Measurements from ENCODE around the gene ATP1B3.
A peak's percentile ranks its signal among the peaks of the same experiment; 100 is the strongest.
"Not testable (repeated sequence)": the region's sequence is repeated elsewhere in the genome, so short reads cannot be mapped to it uniquely, and the experiment has no call there.

ATP1B3 gene

DNA sequence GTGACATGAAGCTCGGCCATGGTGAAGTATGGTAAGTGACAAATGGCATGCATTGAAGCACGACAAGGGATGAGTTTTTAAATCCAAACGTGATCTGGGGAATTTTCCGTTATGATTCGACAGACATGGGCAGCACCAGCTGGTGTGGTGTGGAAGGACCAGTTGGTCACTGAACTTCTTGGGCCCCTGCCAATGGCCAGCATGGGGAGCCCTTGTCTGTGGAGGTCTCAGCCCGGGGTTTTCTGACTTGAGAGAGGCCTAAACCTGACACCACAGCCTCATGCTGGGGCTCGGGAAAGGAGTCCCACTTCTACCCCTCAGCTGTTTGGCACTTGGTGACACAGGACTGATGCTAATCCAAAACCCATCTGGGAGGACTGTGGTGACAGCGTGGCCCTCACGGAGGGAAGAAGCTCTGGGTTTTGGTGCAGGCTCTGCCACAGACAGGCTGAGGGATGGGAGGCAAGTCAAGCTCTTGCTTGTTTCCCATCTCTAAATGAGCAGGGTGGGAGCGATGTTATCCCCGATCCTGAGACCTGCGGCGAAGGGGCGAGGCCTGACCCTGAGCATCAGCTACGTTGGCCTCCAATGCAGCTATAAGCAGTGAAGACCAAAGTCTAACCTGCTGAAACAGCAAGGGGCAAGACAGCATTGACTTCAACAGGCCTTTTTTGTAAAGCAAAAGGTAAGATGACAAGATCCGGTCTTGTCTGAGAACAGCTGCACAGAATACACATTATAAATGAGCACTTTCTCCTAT is 69.5 kb downstream of the ATP1B3 start:
- no peak for DNase-seq (ENCODE audit: low read depth)

DNA sequence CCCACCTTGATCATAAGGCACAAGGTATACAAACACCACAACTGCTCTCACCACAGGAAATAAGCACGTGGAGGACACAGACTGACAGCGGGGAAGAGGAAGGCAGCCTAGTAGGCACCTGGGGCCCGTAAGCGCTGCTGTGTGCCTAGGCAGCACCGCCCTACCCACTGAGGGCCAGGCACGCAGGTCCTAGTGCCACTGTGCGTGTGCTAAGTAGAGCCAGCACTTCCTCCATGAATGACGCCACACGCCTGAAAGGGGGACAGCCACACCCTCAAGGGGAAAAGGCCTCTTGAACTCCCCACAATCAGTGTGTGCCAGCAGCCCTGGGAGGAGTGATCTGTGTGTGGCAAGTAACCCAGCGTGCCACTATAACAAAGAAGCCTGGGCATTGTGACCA is 73.0 kb downstream of the ATP1B3 start:
- DNase-seq (ENCODE audit: low read depth): no peak

DNA sequence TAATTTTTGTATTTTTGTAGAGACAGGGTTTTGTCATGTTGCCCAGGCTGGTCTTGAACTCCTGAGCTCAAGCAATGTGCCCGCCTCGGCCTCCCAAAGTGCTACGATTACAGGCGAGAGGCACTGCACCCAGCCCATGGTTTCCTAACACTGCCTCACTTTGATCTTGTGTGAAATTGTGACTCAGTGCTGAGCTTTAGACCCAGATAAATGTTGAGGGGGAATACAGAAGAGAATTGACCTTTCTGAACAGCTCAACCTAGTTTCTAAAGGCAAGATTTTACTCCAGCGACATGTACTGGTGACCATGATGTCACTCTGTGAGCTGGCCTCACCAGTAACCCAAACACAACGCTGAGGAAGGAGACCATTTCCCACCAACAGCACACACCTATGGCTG is 73.5 kb downstream of the ATP1B3 start:
- no peak for DNase-seq (ENCODE audit: low read depth)

DNA sequence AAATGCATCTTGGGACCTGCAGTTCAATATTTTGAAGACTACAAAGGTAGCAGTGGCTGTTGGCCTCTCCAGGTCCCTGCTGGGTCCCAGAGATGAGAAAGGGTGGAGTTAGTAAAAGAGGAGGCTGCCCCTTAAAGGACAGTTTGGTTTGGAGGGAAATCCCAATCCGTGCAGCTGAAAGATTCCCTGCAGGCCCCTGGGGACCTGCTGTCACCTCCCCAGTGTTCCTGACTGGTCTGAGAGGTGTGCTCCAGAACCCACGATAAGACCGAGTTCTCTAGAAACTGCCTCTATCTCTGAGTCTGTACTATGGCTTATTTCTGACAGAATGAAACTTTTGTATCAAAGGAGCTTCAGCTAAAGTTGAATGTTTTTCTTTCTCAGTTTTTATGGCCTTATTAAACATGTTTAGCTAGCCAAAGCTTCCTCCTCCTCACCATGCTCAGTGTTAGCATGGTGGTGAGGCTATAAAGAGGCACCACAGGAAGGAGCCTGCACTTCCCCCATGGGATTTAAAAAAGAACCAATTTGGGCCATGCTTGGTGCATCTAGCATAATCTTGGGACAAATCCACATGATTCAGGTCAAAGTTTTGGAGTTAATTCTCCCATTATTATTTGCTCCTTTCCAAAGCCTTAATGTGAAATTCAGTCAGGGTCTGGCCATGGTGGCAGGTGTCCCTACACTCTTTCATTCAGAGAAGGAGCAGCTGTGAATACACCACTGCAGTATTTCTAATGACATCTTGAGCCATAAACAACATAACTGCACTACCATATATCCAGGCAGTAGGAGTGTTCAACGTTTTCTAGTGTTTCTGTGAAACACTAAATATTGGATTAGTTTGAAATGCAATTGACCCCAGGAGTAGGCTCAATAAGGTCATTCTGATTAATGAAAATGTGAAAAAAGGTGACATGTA is 74.4 kb downstream of the ATP1B3 start:
- no peak for DNase-seq (ENCODE audit: low read depth)

DNA sequence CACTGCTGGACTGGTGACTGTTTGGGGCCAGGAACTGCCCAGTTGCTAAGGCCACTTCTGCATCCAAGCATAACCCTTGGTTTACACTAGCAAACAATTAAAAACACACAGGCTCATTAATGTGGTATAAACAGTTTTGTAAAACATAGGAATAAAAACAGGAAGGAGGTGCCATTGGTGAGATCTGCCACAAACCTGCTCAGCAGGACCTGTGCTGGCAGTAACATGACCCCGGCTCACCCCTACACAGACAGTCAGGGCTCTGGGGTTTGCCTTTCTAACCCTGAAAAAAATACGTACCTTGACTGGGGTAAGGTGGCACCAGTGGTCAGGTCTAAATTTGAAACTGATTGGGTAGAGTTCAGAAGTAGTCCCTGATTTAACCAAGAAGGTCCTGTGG is 76.2 kb downstream of the ATP1B3 start:
- no peak for DNase-seq (ENCODE audit: low read depth)

DNA sequence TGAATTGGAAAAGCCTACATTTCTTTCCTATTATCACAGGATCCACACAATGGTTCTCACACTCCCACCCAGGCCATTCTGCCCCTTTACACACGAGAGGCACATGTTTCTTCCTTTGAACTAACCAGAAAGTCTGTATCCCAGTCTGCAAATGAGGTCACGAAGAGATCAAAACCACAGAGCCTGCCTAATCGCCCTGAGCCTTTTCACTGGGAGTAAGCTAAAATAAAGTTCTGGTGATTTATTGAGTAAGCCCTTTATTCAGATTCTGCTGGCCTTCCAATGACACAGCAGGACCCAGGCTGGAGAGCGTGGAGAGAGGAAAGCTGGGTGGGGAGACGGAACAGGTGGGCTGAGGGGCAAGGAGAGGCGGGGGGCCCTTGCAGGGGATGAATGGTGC is 78.7 kb downstream of the ATP1B3 start:
- no peak for DNase-seq (ENCODE audit: low read depth)

DNA sequence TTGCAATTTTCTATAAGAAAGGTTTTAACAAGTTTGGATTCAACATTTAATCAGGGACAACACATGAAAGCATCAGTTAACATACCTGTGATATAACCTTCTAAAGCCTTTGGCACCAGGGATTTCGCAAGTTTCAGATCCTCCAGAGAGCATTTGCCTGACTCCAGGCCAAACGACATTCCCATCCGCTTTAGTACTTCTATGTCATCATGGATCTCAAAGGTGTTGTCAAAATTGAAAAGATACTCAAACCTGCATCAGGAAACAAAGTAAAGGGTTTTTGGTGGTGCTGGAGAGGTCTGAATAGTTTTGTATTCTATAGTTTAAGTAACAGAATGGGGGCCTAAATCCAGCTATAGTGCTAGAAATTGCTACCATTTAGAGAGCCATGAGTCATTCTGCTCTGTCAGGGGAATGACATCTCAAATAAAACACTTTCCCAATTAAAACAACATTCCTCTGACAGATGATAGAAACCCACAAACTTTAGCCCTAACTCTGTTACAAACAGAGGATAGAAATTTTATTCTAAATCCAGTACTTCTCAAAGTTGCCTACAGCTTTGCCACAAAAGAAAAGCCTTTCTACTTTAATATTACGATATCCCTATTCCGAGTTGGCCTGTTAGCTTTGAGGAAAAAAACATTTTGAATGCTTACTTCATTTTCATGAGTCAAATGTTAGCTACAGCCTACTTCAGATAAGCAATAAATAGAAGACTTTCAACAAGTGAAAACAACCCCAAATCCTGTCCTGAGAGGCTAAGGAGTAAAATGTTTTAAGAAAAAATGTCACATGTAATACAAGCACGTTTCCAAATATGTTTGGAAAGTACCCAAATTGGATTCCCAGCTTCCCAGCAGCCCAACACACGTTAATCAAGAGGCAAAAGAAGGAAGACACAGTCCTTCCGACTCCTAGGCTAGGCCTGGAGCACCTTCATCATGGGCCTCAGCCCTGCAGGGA is 83.4 kb downstream of the ATP1B3 start:
- DNase-seq (ENCODE audit: low read depth): peak; percentile 83

DNA sequence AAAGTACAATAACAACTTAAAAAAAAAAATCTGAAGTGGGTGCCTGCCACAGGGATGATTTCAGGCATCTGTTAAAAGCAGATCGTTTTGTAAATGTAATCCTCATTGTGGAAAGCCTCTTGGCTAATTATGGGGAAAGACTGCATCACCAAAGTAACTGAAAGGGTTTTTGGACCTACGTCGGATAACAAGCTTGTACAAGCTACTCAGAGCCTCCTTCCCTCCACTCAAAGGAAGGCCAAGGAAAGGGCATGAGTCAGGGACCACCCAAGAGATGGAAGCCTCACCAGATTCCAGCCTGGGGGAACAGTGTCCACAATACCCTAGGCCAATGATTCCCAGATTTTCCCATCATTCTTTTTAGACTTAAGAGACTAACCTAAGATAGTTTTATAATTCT is 84.3 kb downstream of the ATP1B3 start:
- no peak for DNase-seq (ENCODE audit: low read depth)

DNA sequence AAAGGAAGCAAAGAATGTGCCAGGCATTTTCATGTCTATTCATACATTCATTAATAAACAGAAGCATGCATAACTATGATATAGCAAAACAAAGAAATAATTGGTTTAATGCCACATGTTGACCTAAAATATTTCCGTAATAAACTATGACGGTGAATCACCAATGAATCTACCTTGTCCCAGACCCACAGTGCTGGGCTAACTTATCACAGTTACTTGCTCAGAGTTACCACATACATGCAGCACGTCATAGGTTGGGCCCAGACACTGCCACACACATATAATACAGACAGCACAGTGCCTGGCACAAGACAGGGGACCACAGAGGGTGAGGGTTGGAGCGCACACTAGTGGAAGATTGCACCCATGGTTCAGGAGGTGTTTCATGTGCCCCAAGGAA is 86.9 kb downstream of the ATP1B3 start:
- DNase-seq (ENCODE audit: low read depth): no peak

DNA sequence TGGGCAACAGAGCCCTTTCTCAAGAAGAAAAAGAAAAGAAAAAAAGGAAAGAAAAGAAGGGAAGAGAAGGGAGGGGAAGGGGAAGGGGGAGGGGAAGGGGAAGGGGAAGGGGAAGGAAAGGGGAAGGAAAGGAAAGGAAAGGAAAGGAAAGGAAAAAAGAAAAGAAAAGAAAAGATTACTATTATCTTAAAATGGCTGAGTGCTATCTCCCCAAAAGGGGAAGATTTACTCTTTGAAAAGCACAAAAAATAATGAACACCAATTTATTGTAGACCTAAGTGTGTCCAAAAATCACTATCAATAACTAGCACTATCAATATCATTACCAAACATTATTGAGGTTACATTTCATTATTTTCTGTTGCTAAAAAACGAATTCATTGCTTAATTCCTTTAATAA is 89.0 kb downstream of the ATP1B3 start:
- no peak for DNase-seq (ENCODE audit: low read depth)

DNA sequence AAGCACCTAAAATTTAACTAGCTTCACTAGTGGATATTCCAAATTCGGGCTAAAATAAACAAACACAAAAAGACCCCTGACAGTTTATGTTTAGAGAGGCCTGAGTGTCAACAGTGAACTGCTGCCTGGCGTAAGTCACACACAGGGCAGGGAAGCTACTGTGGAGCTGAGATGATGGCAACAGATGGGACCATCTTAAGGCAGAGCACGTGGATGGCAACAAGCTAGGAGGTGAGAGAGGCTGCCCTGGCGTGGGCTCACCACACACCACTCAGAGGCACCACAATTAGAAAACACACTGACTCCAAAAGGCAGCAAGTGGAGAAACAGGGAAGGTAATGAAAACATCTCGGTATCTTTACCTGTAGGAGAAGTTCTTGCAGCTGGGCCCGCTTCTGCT is 93.3 kb downstream of the ATP1B3 start:
- DNase-seq (ENCODE audit: low read depth): no peak

DNA sequence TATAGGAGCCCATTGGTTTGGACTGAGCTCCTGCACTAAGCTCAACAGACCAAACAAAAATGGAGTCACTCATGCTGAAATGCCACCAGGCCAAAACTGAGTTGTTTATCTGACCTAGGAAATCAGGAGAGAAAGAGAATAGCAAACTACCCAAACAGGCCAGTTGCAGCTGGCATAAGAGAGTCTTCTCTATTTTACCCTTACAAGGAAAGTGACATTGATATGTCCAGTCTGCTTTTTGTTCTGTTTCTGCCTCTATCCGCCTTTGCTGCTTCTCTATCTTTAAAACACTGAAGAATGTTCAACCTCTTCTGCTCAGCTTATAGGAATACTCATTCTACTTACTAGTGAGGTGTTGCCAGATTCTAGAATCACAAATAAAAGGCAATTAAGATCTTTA is 95.1 kb downstream of the ATP1B3 start:
- no peak for DNase-seq (ENCODE audit: low read depth)

DNA sequence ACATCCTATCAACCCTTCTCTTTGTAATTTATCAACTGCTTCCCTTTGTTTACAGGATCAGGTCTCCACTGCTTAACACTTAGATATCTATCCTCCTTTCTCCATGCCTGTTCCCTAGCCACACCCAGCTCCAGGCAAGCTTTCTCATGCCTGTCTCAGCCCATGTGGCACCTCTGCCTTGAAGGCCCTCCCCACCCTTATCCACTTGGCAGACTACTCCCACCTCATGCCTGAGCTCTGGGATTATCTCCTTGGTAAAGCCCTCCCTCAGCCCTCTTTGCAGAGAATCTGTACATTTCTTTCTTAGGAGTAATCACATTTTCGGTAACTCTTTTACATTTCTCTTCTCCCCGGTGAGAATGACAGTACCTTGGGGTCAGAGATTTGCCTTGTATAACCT is 96.0 kb downstream of the ATP1B3 start:
- no peak for DNase-seq (ENCODE audit: low read depth)

DNA sequence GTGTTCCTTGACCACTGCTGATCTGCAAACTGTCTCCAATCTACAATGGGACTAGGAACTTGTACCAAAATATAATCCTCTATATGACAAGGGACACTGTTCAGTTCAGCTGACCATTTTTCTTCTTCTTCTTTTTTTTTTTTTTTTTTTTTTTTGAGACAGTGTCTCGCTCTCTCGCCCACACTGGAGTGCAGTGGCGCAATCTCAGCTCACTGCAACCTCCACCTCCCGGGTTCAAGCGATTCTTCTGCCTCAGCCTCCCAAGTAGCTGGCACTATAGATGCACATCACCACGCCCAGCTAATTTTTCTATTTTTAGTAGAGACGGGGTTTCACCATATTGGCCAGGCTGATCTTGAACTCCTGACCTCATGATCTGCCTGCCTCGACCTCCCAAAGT is 98.3 kb downstream of the ATP1B3 start:
- DNase-seq (ENCODE audit: low read depth): not testable (repeated sequence)

All from HS-5 (cell line).